AG04449 (cell line): ENCODE measurements around the gene IL10RB.

ENCODE experiments used
- CTCF ChIA-PET: fragments of 350-600 bp; formaldehyde crosslinking; extraction: SDS; loops from one replicate; lab custom pipeline; 2021; ENCODE audit warnings: antibody characterized with exemption; lab: Yijun Ruan, JAX
- POLR2A ChIA-PET: fragments of 400-600, 350-600 bp; formaldehyde crosslinking; extraction: SDS; loops from one replicate; lab custom pipeline; 2020; ENCODE audit warnings: antibody characterized with exemption, inconsistent platforms; lab: Yijun Ruan, JAX
- DNase-seq: peaks from one replicate; pipeline ENCODE4 v3.0.0-alpha.2; 2010; ENCODE audit warnings: low read depth, low spot score
- H3K4me3 ChIP-seq: 2 replicates; pipeline ENCODE4 v1.5.1; 2011; ENCODE audit warnings: low read depth, mild to moderate bottlenecking, control low read depth, low read length
- CTCF ChIP-seq: IDR thresholded peaks from one replicate; pipeline ENCODE4 v1.5.1; 2011; ENCODE audit warnings: mild to moderate bottlenecking, moderate library complexity, low read length, control low read depth, inconsistent platforms; ENCODE audit not compliant: insufficient read depth; ENCODE audit errors: missing control alignments

The IL10RB gene

DNA sequence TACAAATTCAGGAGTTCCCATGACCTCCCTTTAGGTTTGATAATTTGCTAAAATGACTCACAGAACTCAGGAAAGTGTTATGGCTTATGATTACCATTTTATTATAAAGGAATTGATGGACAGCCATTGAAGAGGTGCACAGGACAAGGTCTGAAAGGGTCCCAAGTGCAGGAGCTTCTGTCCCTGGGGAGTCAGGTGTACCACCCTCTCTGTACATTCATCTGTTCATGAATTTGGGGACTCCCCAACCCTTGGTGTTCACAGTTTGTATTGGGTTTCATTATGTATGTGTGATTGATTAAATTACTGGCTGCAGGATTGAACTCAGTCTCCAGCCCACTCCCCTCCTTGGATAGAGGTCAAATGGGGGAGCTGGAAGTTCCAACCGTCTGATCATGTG lies 10.8 kb upstream of the IL10RB start:
- no peak for TF ChIP-seq CTCF
- ChIA-PET POLR2A (interaction anchor here (0.7 kb wide), 1 partner anchor 157 kb away, joined by 3 read pairs; no protein-coding TSS in a partner anchor), CTCF (interaction anchor here (1.1 kb wide), 1 partner anchor 58 kb away, joined by 3 read pairs; no protein-coding TSS in a partner anchor)
- no peak overlapping the region for H3K4me3 ChIP-seq
- no peak for DNase-seq

DNA sequence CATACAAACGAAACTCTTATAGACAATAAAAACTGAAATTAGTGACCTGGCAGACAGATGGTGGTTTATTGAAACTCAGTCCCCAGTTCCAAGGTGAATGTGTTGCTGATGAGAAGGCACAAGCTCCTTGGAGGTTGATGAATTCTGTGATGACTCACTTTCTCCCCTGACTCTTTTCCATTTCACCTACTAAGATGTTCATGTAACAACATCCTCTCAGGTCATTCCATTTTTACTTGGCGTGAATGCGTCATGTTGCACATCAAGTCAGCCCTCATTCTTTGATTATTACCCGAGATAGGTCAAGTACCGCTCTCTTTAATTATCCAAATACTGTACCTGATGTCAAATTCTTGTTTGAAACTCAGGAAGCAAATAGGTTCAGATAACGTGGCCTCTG lies 10.1 kb upstream of the IL10RB start:
- TF ChIP-seq CTCF, result no peak
- DNase-seq, result no peak
- ChIA-PET POLR2A (no interaction called here), CTCF (interaction anchor here (1.1 kb wide), 1 partner anchor 59 kb away, joined by 3 read pairs; no protein-coding TSS in a partner anchor)
- H3K4me3 ChIP-seq, result no peak overlapping the region

GRCh38 chr21:33257094-33257803 lies 8.9 kb upstream of the IL10RB start:
- ChIA-PET CTCF (no interaction called here), POLR2A (no interaction called here)

GRCh38 chr21:33258475-33258874 lies 7.7 kb upstream of the IL10RB start:
- H3K4me3 ChIP-seq, result no peak overlapping the region
- DNase-seq, result no peak
- TF ChIP-seq CTCF, result no peak
- POLR2A ChIA-PET, result no interaction called here
- CTCF ChIA-PET, result interaction anchor here (0.8 kb wide), 1 partner anchor 61 kb away, joined by 3 read pairs; no protein-coding TSS in a partner anchor

More at GRCh38 chr21:33257094-33257803, 8.9 kb upstream of the IL10RB start:
- H3K4me3 ChIP-seq, result no peak overlapping the region
- DNase-seq, result no peak
- TF ChIP-seq CTCF, result no peak

GRCh38 chr21:33259428-33259827 lies 6.7 kb upstream of the IL10RB start:
- no peak for DNase-seq
- no peak for TF ChIP-seq CTCF
- no peak overlapping the region for H3K4me3 ChIP-seq
- POLR2A ChIA-PET, result no interaction called here
- CTCF ChIA-PET, result interaction anchor here (0.8 kb wide), 1 partner anchor 62 kb away, joined by 3 read pairs; no protein-coding TSS in a partner anchor

- no peak for DNase-seq
- ChIA-PET POLR2A (interaction anchor here (0.6 kb wide), 1 partner anchor 10 kb away, joined by 3 read pairs; no protein-coding TSS in a partner anchor), CTCF (no interaction called here)
- H3K4me3 ChIP-seq, result no peak overlapping the region
- no peak for TF ChIP-seq CTCF
Observed at GRCh38 chr21:33259995-33260394, 6.2 kb upstream of the IL10RB start.
